HG03378 (cell line): ENCODE measurements around the gene FYB2.

ENCODE experiments used
- ATAC-seq: cut with Tn5 transposase; IDR thresholded peaks from one replicate; pipeline ENCODE4 v1.9.1; 2021; ENCODE audit warnings: mild to moderate bottlenecking, moderate library complexity; ENCODE audit not compliant: unreplicated experiment

The FYB2 gene, protein sequence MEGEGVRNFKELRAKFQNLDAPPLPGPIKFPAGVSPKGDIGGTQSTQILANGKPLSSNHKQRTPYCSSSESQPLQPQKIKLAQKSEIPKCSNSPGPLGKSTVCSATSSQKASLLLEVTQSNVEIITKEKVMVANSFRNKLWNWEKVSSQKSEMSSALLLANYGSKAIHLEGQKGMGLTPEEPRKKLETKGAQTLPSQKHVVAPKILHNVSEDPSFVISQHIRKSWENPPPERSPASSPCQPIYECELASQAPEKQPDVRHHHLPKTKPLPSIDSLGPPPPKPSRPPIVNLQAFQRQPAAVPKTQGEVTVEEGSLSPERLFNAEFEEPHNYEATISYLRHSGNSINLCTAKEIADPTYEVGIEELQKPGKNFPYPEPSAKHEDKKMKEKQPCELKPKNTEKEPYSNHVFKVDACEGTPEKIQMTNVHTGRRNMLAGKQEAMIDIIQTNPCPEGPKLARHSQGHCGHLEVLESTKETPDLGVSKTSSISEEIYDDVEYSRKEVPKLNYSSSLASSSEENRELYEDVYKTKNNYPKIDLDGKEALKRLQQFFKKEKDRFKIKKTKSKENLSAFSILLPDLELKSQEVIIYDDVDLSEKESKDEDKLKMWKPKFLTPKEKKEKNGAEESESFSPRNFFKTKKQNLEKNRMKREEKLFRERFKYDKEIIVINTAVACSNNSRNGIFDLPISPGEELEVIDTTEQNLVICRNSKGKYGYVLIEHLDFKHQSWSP

DNA sequence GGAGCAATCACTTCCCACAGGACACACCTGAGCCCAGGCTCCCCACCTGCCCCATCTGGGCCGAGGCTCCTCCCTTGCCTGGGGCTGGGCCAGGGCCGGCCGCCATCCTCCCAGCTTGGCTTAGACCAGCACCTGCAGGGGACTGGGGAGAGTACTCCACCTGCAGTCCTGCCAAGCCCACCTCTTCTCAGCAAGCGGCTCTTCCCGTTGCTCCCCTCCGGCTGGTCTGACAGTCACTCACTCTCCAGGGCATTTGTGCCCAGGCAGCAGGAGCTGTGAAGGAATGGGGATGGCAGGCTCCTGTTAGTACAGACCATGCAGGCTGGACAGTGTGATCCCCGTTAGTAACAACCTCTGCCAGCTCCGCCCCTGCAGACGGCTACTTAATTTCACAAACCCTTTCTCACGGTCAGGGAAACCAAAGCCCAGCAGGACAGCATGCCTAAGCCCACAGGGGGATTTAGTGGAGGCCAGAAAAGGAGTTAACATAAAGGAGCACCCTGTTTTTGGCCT, at the start of gene FYB2:
Gene FYB2, minus strand, starts transcription at position 18 of the 513 bp plus-strand sequence. CDS start 114 bp downstream, outside the sequence.
- ATAC-seq: no peak

DNA sequence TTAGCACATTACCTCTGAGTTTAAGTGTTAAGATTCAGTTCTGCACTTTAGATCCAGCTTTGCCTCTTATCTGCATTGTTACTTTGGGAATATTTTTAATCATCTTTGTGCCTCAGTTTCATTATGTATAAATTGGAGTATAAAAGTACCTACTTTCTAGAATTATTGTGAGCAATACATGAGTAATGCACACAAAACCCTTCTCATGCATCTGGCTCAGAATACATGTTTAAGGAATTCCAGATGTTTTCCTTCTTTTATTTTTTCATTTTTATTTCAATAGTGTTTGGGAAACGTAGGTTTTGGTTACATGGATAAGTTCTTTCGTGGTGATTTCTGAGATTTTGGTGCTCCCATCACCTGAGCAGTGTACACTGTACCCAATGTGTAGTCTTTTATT, 49.6 kb upstream of the FYB2 start:
- ATAC-seq: no peak

DNA sequence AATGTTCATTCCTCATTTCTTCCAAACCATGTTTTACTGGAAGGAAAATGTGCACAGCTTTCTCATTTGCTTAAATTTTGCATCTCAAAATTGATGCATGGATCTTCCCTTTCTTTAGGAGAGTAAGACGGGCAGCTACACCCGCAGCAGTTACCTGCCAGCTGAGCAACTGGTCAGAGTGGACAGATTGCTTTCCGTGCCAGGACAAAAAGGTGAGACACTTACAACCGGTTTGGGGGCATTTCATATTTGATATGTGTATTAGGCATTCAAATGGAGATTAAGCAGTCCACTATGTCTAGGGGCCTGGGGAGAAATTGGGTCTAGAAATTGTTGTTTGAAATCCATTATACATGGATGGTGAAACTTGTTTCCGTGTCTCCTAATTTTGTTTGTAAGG, 48.3 kb upstream of the FYB2 start:
- no peak for ATAC-seq

DNA sequence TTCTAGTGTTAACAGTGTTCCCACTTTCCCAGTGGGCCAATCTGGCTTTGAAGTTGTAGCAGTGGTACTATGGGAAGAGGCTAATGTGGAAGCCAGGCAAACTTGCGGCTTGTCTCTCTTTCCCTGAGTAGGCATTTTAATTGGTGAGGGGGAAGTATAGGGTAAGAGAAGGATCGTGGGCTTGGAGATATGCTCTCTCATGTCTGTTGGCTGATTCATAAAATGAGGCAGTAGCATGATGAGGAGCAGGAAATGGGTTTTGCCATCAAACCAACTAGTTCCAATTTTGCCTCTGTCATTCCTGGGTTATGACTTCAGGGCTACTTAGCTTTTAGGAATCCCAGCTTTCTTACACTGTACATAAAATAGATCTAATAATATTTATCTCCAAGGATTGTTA, 47.5 kb upstream of the FYB2 start:
- ATAC-seq: no peak

DNA sequence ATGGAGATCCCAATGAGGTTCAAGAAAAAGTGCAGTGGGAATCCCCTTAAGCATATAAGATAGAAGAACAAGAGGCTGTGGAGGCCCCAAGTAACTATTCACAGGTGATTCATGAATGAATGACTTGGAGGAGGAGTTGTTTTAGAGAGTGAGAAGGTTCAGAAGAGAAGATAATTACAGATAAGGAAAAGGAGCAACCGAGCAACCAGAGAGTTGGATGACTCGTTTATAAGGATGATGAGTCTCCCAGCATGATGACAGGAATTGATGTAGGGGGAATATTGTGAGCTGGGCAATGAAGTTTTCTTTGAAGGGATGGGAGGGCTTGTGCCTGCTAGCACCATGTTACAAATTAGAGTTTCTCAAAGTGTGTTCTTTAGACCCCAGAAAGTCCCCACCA, 45.2 kb upstream of the FYB2 start:
- ATAC-seq: no peak

DNA sequence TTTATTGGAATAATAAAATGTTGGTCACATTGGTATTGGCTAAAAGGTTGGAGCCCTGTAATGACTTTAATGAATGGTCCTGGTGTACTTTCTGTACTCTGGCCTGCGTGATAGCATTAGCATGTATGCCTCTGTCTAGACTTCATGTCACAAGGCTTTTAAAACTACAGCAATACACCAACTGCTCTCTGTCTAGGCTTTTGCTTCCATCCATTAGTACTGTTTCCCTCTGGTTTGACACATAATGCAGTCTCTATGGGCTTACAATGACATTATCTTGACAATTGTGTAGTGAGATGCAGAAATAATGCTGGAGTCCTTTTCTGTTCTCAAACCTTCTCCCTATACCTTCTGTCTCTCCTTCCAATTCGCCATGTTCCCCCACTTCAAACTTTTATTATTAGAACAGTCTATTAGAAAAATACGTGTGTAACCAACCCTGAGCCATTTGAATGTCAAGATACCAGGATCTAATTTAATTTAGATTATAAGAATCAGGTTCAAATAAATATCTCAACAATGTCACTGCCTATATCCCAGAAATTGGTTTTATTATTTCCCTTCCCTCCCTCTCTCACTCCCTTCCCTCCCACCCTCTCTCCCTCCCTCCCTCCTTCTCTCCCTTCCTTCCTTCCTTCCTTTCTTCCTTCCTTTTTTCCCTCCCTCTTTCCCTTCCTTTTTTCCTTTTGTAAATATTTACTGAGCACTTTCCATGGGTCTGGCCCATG, 44.2 kb upstream of the FYB2 start:
- no peak for ATAC-seq

DNA sequence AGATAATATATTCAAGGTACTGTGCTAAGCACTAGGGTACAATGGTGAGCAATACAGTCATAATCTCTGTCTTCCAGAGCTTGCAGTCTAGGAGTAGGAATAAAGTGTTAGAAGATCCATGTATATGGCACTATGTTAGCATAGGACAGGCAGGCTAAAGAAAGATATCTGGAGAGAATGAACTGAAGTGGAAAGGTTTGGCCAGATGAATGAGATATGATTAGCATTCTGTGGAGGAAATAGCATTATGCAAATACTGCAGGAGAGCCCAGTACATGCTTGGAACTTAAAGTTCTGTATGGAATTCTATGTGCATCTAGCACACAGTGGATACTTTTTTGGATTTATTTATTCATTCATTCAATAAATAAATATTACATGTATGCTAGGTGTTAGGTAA, 40.1 kb upstream of the FYB2 start:
- ATAC-seq: no peak

DNA sequence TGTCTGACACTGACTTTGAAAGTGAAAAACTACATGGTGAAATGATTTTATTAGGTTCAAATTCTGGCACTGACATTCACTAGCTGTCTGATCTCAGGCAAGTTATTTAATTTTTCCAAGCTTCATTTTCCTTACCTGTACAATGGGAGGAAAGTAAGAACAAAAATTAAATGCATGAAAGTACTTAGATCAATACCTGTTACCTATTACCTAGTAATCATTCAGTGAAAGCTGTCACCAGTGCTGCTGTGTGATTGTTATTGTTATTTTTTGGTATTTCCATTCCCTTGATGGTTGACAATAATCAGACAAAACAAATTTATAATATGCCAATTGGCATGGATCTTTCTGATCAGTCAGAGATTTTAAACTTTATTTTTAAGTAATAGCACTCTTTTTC, 37.0 kb upstream of the FYB2 start:
- no peak for ATAC-seq

DNA sequence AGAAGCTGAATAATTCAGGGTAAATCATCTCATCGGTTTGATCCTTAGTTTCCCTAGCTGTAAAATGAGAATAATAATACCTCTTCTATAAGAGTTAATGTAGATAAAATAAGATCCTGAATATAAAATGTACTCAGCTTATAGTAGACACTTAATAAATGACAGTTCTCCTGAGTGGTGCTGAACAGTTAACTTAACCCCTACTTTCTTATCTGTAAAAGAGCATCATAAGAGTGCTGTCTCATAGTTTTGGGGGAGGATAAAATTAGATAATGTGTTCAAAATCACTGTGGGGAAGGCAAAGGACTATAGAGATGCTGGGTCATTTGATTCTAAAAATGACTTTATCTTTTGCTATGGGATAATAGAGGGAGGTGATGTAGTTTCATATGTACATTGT, 36.0 kb upstream of the FYB2 start:
- ATAC-seq: no peak

DNA sequence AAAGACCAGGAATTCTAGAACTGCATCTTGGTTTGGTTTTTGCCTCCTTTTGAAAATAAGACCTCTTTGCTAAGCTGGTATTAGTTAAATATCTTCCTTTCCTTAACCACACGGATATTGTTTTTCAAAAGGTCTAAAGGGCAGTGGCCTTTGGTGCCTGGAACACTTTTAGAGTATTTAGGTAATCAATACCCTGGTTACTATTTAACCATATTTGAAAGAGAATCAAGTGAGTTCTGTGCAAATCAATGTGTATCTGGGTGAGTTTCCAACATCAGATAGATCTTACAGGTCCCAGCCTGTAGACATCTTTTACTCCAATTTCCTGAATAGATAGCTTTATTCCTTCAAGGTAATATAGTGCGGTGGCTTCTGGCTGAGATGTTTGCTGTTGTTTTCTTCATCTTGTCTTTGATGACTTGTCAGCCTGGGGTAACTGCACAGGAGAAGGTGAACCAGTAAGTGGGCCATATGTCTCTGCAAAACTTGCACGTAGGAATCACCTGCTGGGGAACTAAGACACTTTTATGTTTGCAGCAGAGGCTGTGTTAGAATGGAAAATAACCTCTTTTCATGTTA, 35.4 kb upstream of the FYB2 start, which contains the start of gene C8A:
Gene C8A, plus strand, starts transcription at position 277 of the 579 bp plus-strand sequence. Its CDS starts 105 bp downstream, at position 382.
- ATAC-seq: no peak

DNA sequence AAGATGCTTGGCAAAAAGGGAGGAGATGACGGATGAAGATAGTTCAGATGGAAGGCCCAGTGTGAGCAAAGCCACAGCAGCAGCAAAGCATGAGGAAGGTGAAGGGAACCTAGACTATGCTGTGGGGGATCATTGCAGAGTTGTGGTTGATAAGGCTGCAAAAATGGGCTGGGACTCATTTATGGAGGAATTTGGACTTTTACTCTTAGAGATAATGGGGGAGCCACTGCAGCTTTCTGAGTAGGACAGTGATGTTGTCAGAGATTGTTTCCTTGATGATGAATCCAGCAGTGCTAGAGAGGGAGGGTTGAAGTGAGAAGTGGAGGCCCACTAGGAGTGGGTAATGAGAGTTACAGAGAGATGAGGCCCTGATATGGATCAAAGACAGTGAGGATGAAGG, 33.3 kb upstream of the FYB2 start:
- no peak for ATAC-seq

DNA sequence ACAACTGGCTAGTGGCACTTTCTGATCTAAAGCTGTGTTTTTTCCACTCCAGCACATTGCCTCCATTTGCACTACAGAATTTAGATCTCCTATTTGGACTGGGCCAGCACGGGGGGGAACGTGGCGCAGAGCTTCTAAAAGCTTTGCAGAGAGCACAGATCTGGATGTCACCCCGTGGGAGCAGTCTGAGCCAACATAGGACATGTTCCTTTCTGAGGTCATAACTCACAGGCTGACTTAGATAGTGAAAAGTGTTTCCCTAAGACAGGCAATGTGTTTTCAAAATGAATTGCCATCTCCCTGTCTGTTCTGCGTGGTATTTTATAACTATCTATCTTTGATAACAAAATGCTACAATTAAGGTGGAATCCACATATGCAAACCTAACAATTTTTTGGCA, 31.7 kb upstream of the FYB2 start:
- no peak for ATAC-seq

DNA sequence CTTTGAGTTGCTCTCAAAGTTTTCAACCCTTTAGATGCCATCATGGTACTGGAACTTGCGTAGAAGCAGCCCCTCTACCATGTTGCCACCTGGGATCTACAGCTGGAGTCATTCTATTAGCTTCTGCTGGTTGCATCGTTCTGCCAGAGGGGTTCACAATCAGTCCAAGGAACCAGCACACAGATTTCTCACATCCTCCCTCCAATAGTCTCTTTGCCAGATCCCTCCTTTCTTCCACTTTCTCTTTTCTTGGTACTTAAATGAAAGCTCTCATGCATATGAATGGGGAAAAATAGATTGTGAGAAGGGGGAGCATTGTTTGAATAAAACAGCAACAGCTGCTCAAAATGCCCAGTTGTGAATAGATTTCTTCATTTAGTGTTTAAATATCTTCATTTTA, 31.2 kb upstream of the FYB2 start:
- no peak for ATAC-seq

DNA sequence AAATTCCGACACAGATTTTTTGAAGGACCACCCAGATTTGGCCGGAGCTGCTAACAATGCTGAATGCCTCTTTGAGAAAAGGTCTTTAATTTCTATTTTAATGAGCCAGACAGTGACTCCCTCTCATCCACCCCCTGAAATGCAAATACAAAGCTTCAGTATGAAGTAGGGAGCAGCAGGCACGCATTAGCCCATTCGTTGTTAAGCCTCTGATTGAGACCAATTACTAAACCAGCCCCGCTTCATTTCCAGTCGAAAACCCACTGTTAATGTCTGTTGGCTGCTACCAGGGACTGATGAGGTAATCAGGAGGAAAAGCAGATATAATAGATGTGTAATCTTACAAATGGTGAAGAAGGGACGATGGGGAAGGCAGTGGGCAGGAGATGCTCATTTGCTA, 30.5 kb upstream of the FYB2 start:
- ATAC-seq: no peak

DNA sequence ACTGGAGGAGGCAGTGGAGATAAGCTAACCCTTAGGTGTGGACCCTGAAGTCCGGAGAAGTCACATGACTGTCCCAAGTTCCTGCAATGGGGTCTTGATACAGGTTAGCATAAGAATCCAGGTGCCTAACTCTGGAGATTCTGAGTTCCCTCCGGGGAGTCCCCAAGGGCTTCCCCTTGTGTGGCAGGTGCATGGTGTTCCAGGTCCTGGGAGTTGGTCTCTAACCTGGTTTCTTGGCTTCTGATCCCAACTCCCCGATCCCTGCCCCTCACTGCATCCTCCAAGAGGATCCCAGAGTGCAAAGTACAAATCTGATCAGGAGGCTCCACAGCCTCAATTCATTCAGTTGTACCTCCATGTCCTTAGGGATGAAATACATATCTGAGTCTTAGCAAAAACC, 26.1 kb upstream of the FYB2 start:
- no peak for ATAC-seq

DNA sequence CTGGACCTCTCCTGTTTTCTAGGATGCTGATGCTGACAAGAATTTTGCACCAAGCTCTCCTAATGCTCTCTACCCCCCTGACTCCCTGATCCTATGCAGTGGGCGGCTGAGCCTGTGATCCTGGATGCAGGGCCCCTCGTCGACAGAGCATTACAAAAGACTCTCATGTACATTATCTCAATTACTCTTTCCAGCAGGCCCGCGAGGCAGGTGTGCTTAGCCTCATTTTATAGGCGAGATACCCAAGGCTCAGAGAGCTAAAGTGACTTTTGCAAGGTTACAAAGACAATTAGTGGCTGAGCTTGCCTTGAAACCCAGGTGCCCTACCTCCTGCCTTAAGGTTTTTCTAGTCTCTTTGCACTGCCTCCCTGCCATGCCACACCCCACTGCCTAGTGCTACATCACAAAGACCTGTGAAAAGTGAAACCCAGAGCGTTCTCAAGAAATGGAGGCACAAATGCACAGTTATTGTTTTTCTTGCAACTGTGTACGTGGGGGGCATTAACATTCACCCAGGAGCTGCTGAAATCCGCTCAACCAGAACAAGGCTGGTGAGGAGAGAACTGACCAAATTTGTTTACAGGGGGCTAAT, 25.4 kb upstream of the FYB2 start:
- ATAC-seq: no peak

DNA sequence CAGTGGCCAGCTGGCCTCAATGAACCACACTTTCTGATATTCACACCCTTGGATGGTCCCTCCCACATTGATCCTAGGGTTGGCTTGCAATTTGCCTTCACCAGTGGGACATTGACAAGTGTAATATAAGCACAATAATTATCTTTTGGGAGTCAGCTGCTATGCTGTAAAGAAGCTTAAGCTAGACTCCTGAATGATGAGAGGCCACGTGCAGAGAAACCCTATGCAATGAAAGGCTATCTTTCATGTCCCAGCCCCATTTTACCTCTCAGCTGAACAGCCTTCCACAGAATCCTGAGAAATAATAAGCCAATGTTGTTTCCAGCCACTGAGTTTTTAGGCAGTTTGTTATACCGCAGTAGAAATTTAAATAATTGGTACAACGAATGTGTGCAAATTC, 24.3 kb upstream of the FYB2 start:
- no peak for ATAC-seq

DNA sequence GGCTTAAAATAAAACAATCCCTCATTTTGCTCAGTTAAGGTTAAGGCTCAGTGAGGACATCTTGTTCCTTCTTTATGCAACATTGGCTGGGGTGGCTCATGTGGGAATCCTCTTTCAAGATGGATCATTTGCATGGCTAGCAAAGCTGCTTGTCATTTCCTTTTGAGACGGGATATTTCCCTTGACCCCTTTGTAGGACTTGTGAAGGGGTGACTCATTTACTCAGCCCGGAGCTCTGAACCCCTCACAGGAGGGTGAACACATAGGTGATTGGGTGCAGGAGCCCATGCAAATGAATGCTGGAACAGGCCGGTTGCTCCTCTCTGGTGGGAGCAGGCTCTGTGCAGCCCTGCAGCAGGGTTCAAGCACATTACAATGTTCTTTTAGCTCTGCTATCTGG, 19.6 kb upstream of the FYB2 start:
- ATAC-seq: no peak

DNA sequence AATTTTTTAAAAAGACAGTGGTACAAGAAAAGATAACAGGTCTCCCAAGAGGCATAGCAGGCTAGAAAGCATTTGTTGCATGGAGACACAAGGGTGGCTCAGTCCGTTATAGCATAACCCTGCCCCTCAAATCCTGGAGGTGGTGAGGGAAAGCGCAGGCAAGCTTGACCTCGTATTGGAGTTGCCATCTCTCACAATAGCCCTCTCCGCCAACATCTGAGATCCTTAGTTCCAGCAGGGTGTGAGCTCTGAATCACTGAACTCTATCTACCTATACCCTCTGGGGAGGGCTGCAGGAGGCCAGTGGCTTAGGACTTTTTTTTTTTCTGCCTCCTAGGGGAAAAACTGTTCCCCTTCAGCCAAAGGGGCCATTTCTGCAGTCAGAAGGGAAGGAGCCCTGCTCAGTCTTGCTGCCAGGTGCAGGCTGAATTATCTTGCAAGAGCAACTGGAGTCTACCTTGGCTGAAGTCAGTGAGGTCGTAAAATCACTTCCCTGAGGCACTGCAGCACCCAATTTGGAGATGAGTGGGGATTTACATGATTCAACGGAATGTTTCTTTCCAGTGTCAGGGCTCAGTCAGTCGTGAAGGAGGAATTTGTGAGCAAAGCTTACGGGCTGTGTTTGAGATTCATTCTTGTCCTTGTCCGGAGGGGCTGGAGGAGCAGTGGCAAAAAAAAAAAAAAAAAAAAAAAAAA, 18.2 kb upstream of the FYB2 start:
- ATAC-seq: no peak

DNA sequence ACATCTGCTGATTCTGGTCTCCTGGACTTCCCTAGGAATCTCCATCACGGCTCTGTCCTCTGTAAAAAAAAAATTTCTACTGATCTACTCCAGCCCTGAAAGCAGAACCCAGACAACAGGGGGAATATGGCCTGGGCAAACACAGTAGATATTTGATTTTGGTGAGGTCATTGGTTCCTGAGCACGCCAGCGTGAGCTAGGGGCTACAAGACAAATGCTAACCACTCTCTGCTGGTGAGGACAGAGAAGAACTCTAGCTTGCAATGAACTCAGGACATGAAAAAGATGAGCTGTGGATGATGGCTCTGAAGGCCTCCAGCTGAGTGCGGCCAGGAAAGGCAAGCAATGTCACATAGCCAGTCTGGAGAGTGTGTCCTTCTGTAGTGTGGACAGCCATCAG, 17.2 kb upstream of the FYB2 start:
- ATAC-seq: no peak
